H1 (cell line): ENCODE results near the gene GLDC. TPM values are rescaled to one million over a fixed set of nuclear protein-coding genes. Genes with fewer than 3 reads are reported as not detected.

Source experiments
- BACH1 ChIP-seq: IDR thresholded peaks from 2 replicates; pipeline ENCODE4 v1.6.1; 2012; ENCODE audit warnings: low read length, improper control_type of control experiment
- BCL11A ChIP-seq, 2 experiments: IDR thresholded peaks; one replicate each; pipeline ENCODE4 v1.6.1; 2011; ENCODE audit warnings: low read depth in 2 of 2, low read length in 2 of 2, mild to moderate bottlenecking in 2 of 2
- CBX5 ChIP-seq: fragments of 300-800, 300-1000 bp; sonication (generic); IDR thresholded peaks from 2 replicates; pipeline ENCODE4 v1.7.1; 2016; ENCODE audit warnings: antibody characterized with exemption, low read length, low read depth
- CHD7 ChIP-seq: fragments of 300-600 bp; sonication (generic); IDR thresholded peaks from 2 replicates; pipeline ENCODE4 v1.7.1; 2012; ENCODE audit warnings: low read length, moderate library complexity, mild to moderate bottlenecking, inconsistent platforms; ENCODE audit not compliant: insufficient replicate concordance
- EZH2 ChIP-seq: fragments of 200-600 bp; sonication (generic); IDR thresholded peaks from 2 replicates; pipeline ENCODE4 v1.7.1; 2012; ENCODE audit warnings: low read depth, mild to moderate bottlenecking, moderate library complexity, low read length, inconsistent platforms; ENCODE audit not compliant: severe bottlenecking
- SAP30 ChIP-seq: fragments of 300-600 bp; sonication (generic); IDR thresholded peaks from 2 replicates; pipeline ENCODE4 v1.7.1; 2012; ENCODE audit warnings: low read length, moderate library complexity, mild to moderate bottlenecking, inconsistent platforms; ENCODE audit not compliant: insufficient read depth, insufficient replicate concordance
- SIN3A ChIP-seq, 2 experiments: IDR thresholded peaks in 1 of 2; conservative IDR thresholded peaks in 1 of 2; 2 replicates each; pipeline ENCODE4 v1.6.1; 2011 to 2012; ENCODE audit warnings: low read length in 2 of 2, improper control_type of control experiment in 1 of 2, low read depth in 1 of 2, mild to moderate bottlenecking in 1 of 2
- SIX5 ChIP-seq: IDR thresholded peaks from 2 replicates; pipeline ENCODE4 v1.6.1; 2011; ENCODE audit warnings: mild to moderate bottlenecking, low read depth, low read length
- SP1 ChIP-seq: IDR thresholded peaks from 2 replicates; pipeline ENCODE4 v1.6.1; 2011; ENCODE audit warnings: low read depth, low read length
- SP2 ChIP-seq: IDR thresholded peaks from 2 replicates; pipeline ENCODE4 v1.6.1; 2012; ENCODE audit warnings: mild to moderate bottlenecking, low read length, inconsistent platforms
- TEAD4 ChIP-seq: IDR thresholded peaks from 2 replicates; pipeline ENCODE4 v1.6.1; 2012; ENCODE audit warnings: low read depth, low read length, inconsistent platforms, mixed read lengths
- polyA plus RNA-seq, 7 experiments: library from polyadenylated mRNA; depleted of rRNA in 3 of 7; stranded (reverse) in 5 of 7; unstranded in 2 of 7; fragments of >200 nt in 5 of 7; fragments of 200-250 nt in 2 of 7; gene quantifications; 1 replicate in 5 of 7; 2 replicates in 1 of 7; 4 replicates in 1 of 7; pipeline versions ENCODE4 v1.2.1 to v1.2.3, GENCODE V29; 2011 to 2013; ENCODE audit warnings: missing spikeins in 2 of 7, mixed read lengths in 2 of 7
- total RNA-seq: library from RNA; stranded (reverse); fragmentation: NEBNext Ultra II Directional; extraction: Animal tissue kit (Norgen Biotek cat#: 25700); gene quantifications from 2 replicates; pipeline ENCODE4 v1.2.1, GENCODE V29; 2021

The GLDC gene
- total and polyA plus RNA-seq, 2 of the 8 experiments (the other 6 are each of a cell fraction or from before 2014, with no cell fraction given) = 48.8 to 101 TPM

- TF ChIP-seq CHD7 = peak; percentile 90
- no peak for TF ChIP-seq BACH1
- no peak for TF ChIP-seq SIX5
- no peak for TF ChIP-seq CBX5
- no peak for TF ChIP-seq SP1
- no peak for TF ChIP-seq SAP30
- no peak for TF ChIP-seq EZH2
- no peak for TF ChIP-seq TEAD4
- TF ChIP-seq SIN3A (conservative IDR thresholded peaks at IDR 0.05 in 1 of 2, IDR thresholded peaks at IDR 0.05 in 1 of 2; ENCODE audit: low read depth in 1 of 2, low read length in 2 of 2) = peak; percentile 4 to 48; a peak in 1 of 4 replicates
- no peak for TF ChIP-seq BCL11A (IDR thresholded peaks at IDR 0.05; ENCODE audit: low read depth in 2 of 2, low read length in 2 of 2)
- no peak for TF ChIP-seq SP2
Measured at GRCh38 chr9:6692881-6693361, 47.4 kb upstream of the GLDC start (continued).
